OCI-LY3 (cell line): ENCODE data around the gene CD151.

Source experiments
- H2AFZ ChIP-seq: fragments of 200-600, 300-600 bp; shearing (Covaris generic); 2 replicates; pipeline ENCODE4 v1.6.0; 2014; ENCODE audit warnings: antibody characterized with exemption, low read depth, low read length
- H3K27ac ChIP-seq: fragments of 200-600, 300-600 bp; sonication (generic); 2 replicates; pipeline ENCODE4 v1.5.1; 2014; ENCODE audit warnings: mild to moderate bottlenecking, low read length, moderate library complexity, mixed read lengths
- H3K27me3 ChIP-seq: fragments of 200-600, 300-600 bp; sonication (generic); 2 replicates; pipeline ENCODE4 v1.6.1; 2014; ENCODE audit warnings: low read depth, low read length, mixed read lengths
- H3K36me3 ChIP-seq: fragments of 200-600, 300-600 bp; sonication (generic); replicated peaks from 2 replicates; pipeline ENCODE3; 2014; ENCODE audit warnings: low read depth, low read length, mixed read lengths
- H3K4me1 ChIP-seq: fragments of 300-600, 200-600 bp; sonication (generic); 2 replicates; pipeline ENCODE4 v1.6.1; 2014; ENCODE audit warnings: low read length, mixed read lengths
- H3K4me2 ChIP-seq: fragments of 200-600, 300-600 bp; sonication (generic); 2 replicates; pipeline ENCODE4 v1.6.1; 2014; ENCODE audit warnings: low read length, mixed read lengths
- H3K4me3 ChIP-seq: fragments of 300-600, 200-600 bp; sonication (generic); 2 replicates; pipeline ENCODE4 v1.5.1; 2014; ENCODE audit warnings: antibody characterized with exemption, mild to moderate bottlenecking, low read length, moderate library complexity
- H3K79me2 ChIP-seq: fragments of 300-600, 200-600 bp; shearing (Covaris generic); 2 replicates; pipeline ENCODE4 v1.6.1; 2014; ENCODE audit warnings: mild to moderate bottlenecking, low read length, mixed read lengths
- H3K9ac ChIP-seq: fragments of 300-600, 200-600 bp; shearing (Covaris generic); 2 replicates; pipeline ENCODE4 v1.6.0; 2014; ENCODE audit warnings: mild to moderate bottlenecking, low read length, moderate library complexity
- H3K9me3 ChIP-seq: fragments of 200-600, 300-600 bp; shearing (Covaris generic); 2 replicates; pipeline ENCODE4 v1.6.1; 2014; ENCODE audit warnings: low read length, mixed read lengths; ENCODE audit not compliant: insufficient read depth
- H4K20me1 ChIP-seq: fragments of 200-600, 300-600 bp; sonication (generic); 2 replicates; pipeline ENCODE4 v1.6.1; 2016; ENCODE audit warnings: low read length, mixed read lengths; ENCODE audit not compliant: insufficient read depth
- CTCF ChIP-seq: fragments of 200-600, 300-600 bp; sonication (generic); IDR thresholded peaks from 2 replicates; pipeline ENCODE4 v1.5.1; 2014; ENCODE audit warnings: antibody characterized with exemption, low read length, low read depth
- EZH2phosphoT487 ChIP-seq: fragments of 200-600 bp; shearing (Covaris generic); IDR thresholded peaks from 2 replicates; pipeline ENCODE4 v1.6.1; 2018; ENCODE audit warnings: antibody characterized with exemption, mixed run types, low read depth

CD151 gene

GRCh38 chr11:882596-882995 lies 49.8 kb downstream of the CD151 start:
- H3K4me2 ChIP-seq = no peak overlapping the region
- no peak overlapping the region for H2AFZ ChIP-seq
- no peak overlapping the region for H3K27ac ChIP-seq
- no peak overlapping the region for H3K4me3 ChIP-seq
- TF ChIP-seq CTCF = no peak
- TF ChIP-seq EZH2phosphoT487 = no peak
- H3K79me2 ChIP-seq = no peaks in the 10 kb centered on the region
- peaks cover 2% of the 10 kb centered on the region for H3K36me3 ChIP-seq
- no peaks in the 10 kb centered on the region for H3K27me3 ChIP-seq
- no peaks in the 10 kb centered on the region for H3K9me3 ChIP-seq
- H4K20me1 ChIP-seq = no peaks in the 10 kb centered on the region
- no peaks in the 10 kb centered on the region for H3K4me1 ChIP-seq
- no peak overlapping the region for H3K9ac ChIP-seq

GRCh38 chr11:883527-883926 lies 50.8 kb downstream of the CD151 start:
- H3K9me3 ChIP-seq = no peaks in the 10 kb centered on the region
- H3K27ac ChIP-seq = no peak overlapping the region
- no peak overlapping the region for H2AFZ ChIP-seq
- no peaks in the 10 kb centered on the region for H4K20me1 ChIP-seq
- no peaks in the 10 kb centered on the region for H3K79me2 ChIP-seq
- H3K27me3 ChIP-seq = no peaks in the 10 kb centered on the region
- no peak overlapping the region for H3K4me3 ChIP-seq
- no peaks in the 10 kb centered on the region for H3K4me1 ChIP-seq
- no peak for TF ChIP-seq EZH2phosphoT487
- H3K4me2 ChIP-seq = no peak overlapping the region
- H3K36me3 ChIP-seq = peaks cover 2% of the 10 kb centered on the region
- no peak overlapping the region for H3K9ac ChIP-seq

- Histone ChIP-seq H3K27ac (no peak overlapping the region), H3K9ac (no peak overlapping the region), H3K4me1 (no peaks in the 10 kb centered on the region), H2AFZ (no peak overlapping the region), H3K4me3 (no peak overlapping the region), H4K20me1 (no peaks in the 10 kb centered on the region), H3K79me2 (no peaks in the 10 kb centered on the region), H3K36me3 (no peaks in the 10 kb centered on the region), H3K9me3 (no peaks in the 10 kb centered on the region), H3K27me3 (no peaks in the 10 kb centered on the region), H3K4me2 (no peak overlapping the region)
- TF ChIP-seq CTCF = no peak
These were observed 51.9 kb downstream of the CD151 start for GRCh38 chr11:884578-885070.

- Histone ChIP-seq H3K27me3 (no peaks in the 10 kb centered on the region), H3K36me3 (no peaks in the 10 kb centered on the region), H2AFZ (no peak overlapping the region), H4K20me1 (no peaks in the 10 kb centered on the region), H3K9me3 (no peaks in the 10 kb centered on the region), H3K4me3 (no peak overlapping the region), H3K79me2 (no peaks in the 10 kb centered on the region), H3K9ac (no peak overlapping the region), H3K4me1 (no peaks in the 10 kb centered on the region), H3K27ac (no peak overlapping the region), H3K4me2 (no peak overlapping the region)
- no peak for TF ChIP-seq EZH2phosphoT487
- TF ChIP-seq CTCF = no peak
These were observed 53.8 kb downstream of the CD151 start for GRCh38 chr11:886568-886967.

- no peaks in the 10 kb centered on the region for H3K27me3 ChIP-seq
- no peaks in the 10 kb centered on the region for H4K20me1 ChIP-seq
- no peaks in the 10 kb centered on the region for H3K4me1 ChIP-seq
- no peak overlapping the region for H3K4me3 ChIP-seq
- H3K9me3 ChIP-seq = no peaks in the 10 kb centered on the region
- no peak overlapping the region for H3K4me2 ChIP-seq
- no peaks in the 10 kb centered on the region for H3K79me2 ChIP-seq
- no peaks in the 10 kb centered on the region for H3K36me3 ChIP-seq
- H2AFZ ChIP-seq = no peak overlapping the region
- TF ChIP-seq EZH2phosphoT487 (no peak), CTCF (no peak)
- H3K9ac ChIP-seq = no peak overlapping the region
- H3K27ac ChIP-seq = no peak overlapping the region
These were observed 54.8 kb downstream of the CD151 start for GRCh38 chr11:887589-887988.
